ENCODE data around the gene GPR34. TPM values are rescaled to one million over a fixed set of nuclear protein-coding genes. Genes with fewer than 3 reads are reported as not detected.

Gene GPR34
- total and polyA plus RNA-seq, 9 of the 15 experiments (the other 6 are each of a cell fraction or from before 2014, with no cell fraction given) = 0.13 TPM; not detected in 8

GRCh38 chrX:41711021-41711667 lies 22.4 kb downstream of the GPR34 start:
- no peaks in the 10 kb centered on the region for H3K36me3 ChIP-seq (ENCODE audit: control insufficient read depth, insufficient read depth, low read length)
- no peak for DNase-seq (ENCODE audit: extremely low read depth in 1 of 4, low spot score in 3 of 4)
- no peaks in the 10 kb centered on the region for H3K27me3 ChIP-seq (ENCODE audit: control insufficient read depth in 2 of 2, insufficient read depth in 2 of 2, low read length in 2 of 2)
- ChIA-PET CTCF (ENCODE audit: low intra/inter-chr PET ratio) (no interaction called here), POLR2A (interaction anchor here (1.3 kb wide), 1 partner anchor 9 kb away, joined by 3 read pairs; no protein-coding TSS in a partner anchor)
- H3K9ac ChIP-seq (ENCODE audit: insufficient read depth in 1 of 2, low read depth in 2 of 2, low read length in 2 of 2) = no peak overlapping the region
- H4K20me1 ChIP-seq (replicated peaks; ENCODE audit: control insufficient read depth, insufficient read depth, low read length) = no peaks in the 10 kb centered on the region
- no peak overlapping the region for H3K4me3 ChIP-seq
- intact Hi-C loops (cut with micrococcal nuclease) = no loop called here
- H3K9me3 ChIP-seq (replicated peaks; ENCODE audit: control insufficient read depth, insufficient read depth, low read depth, low read length) = no peaks in the 10 kb centered on the region
- no peak overlapping the region for H3K4me2 ChIP-seq (ENCODE audit: insufficient read depth, low read length)
- ATAC-seq = no peak
- BruUV-seq (replicated peaks) = no TSS peak
- H3K9me1 ChIP-seq (ENCODE audit: control insufficient read depth, insufficient read depth, low read length) = no peaks in the 10 kb centered on the region
- 21% methylated on average over 5 of the region's 5 CpGs for WGBS (ENCODE audit: insufficient coverage, low coverage, missing lambda C conversion rate)
- no peaks in the 10 kb centered on the region for H3K79me2 ChIP-seq (ENCODE audit: control insufficient read depth, insufficient read depth, low read length)
- no peak overlapping the region for H3K27ac ChIP-seq (ENCODE audit: extremely low read depth, low read depth, low read length)
- FAIRE-seq = no peak
- H3K4me1 ChIP-seq (replicated peaks in 1 of 2; ENCODE audit: control insufficient read depth in 2 of 2, insufficient read depth in 2 of 2, low read length in 2 of 2) = no peaks in the 10 kb centered on the region
- no peak overlapping the region for H2AFZ ChIP-seq (ENCODE audit: low read depth, low read length)
- in situ Hi-C loops (cut with MboI) = no loop called here
- TF ChIP-seq HNRNPH1 (optimal IDR thresholded peaks at IDR 0.05; ENCODE audit: low read depth, low read length) = no peak
- no peak for TF ChIP-seq ZNF217 (CRISPR knock-in tag; IDR thresholded peaks at IDR 0.05)
- TF ChIP-seq ZNF592 (IDR thresholded peaks at IDR 0.05) = no peak
- TF ChIP-seq ZNF41 (CRISPR knock-in tag; conservative IDR thresholded peaks at IDR 0.05) = no peak
- TF ChIP-seq PCBP1 (IDR thresholded peaks at IDR 0.05; ENCODE audit: low read depth, low read length, poor library complexity, severe bottlenecking) = no peak
- no peak for TF ChIP-seq ZBTB12 (CRISPR knock-in tag; IDR thresholded peaks at IDR 0.05)
- TF ChIP-seq UBTF (IDR thresholded peaks at IDR 0.05; ENCODE audit: borderline replicate concordance in 1 of 2, low read depth in 2 of 2, low read length in 2 of 2) = no peak
- TF ChIP-seq ZNF766 (CRISPR knock-in tag; conservative IDR thresholded peaks at IDR 0.05) = no peak

Data from K562 (cell line).